ENCODE measurements around the gene CD55.

The CD55 gene

GRCh38 chr1:207291723-207292122, 29.8 kb upstream of the CD55 start:
- DNase-seq (ENCODE audit: extremely low read depth, low read depth), result no peak
- TF ChIP-seq, protein P1, sequence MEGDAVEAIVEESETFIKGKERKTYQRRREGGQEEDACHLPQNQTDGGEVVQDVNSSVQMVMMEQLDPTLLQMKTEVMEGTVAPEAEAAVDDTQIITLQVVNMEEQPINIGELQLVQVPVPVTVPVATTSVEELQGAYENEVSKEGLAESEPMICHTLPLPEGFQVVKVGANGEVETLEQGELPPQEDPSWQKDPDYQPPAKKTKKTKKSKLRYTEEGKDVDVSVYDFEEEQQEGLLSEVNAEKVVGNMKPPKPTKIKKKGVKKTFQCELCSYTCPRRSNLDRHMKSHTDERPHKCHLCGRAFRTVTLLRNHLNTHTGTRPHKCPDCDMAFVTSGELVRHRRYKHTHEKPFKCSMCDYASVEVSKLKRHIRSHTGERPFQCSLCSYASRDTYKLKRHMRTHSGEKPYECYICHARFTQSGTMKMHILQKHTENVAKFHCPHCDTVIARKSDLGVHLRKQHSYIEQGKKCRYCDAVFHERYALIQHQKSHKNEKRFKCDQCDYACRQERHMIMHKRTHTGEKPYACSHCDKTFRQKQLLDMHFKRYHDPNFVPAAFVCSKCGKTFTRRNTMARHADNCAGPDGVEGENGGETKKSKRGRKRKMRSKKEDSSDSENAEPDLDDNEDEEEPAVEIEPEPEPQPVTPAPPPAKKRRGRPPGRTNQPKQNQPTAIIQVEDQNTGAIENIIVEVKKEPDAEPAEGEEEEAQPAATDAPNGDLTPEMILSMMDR (IDR thresholded peaks at IDR 0.05; ENCODE audit: low read depth, low read length), result no peak

GRCh38 chr1:207298186-207298585, 23.3 kb upstream of the CD55 start:
- TF ChIP-seq, protein P1 (IDR thresholded peaks at IDR 0.05; ENCODE audit: low read depth, low read length), result no peak

GRCh38 chr1:207298636-207299398, 22.7 kb upstream of the CD55 start:
- TF ChIP-seq, protein P1 (IDR thresholded peaks at IDR 0.05; ENCODE audit: low read depth, low read length), result no peak
- no peak for DNase-seq (ENCODE audit: extremely low read depth, low read depth)

More at GRCh38 chr1:207298186-207298585, 23.3 kb upstream of the CD55 start:
- no peak for DNase-seq (ENCODE audit: extremely low read depth, low read depth)

DNA sequence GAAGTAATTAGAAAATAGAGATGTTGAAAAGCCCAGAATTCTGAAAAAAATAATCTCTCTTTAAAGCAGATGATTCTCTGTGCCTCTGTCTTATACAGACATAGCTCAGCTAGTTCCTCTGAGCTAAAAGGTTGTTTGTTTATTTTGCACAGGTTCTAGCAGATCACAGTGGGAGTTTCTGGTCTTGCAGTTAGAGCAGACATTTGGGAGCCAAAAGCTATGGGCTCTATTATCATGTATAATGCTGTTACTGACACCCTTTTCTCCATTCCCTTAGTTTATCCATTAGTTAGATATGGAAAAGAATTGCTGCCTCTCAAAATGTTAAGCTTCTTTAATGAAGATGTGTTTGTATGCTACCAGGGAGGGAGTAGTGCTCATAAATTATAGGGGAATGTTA, 20.5 kb upstream of the CD55 start:
- TF ChIP-seq, protein P1 (IDR thresholded peaks at IDR 0.05; ENCODE audit: low read depth, low read length), result no peak
- DNase-seq (ENCODE audit: extremely low read depth, low read depth), result no peak

GRCh38 chr1:207302618-207303393, 18.7 kb upstream of the CD55 start:
- DNase-seq (ENCODE audit: extremely low read depth, low read depth), result no peak
- TF ChIP-seq, protein P1 (IDR thresholded peaks at IDR 0.05; ENCODE audit: low read depth, low read length), result no peak

DNA sequence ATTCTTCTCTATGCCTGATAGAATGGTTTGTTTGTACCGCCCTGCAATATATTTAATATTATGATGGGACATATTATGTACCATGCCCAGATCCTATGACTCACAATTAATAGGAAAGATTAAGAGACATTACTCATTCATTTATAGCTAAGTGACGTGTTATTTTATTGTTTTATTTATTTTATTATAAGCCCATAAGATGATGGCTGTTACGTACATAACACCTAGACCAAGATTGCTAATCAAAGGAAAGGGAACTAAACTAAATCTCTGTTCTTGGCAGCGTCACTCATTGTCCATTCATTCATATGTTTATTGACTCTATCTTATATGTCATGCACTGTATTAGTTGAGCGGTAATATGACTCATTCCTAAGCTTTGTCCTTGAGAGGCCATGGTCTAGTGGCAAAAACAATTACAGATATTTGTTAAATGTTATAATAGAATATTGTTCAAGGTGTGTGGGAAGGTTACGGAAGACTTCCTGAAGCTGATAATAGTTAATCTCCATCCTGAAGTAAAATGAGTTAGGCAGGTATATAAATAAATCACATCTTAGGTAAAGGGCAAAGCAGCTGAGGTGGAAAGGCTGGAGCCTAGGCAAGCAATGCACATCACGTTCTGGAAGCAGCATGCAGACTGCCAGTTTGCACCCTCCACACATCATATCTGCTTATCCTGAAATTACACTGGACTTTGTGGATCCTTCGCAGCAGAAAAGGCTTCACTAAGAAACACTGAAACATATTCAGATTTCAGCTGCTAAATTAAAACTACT, 16.6 kb upstream of the CD55 start:
- TF ChIP-seq, protein P1 (IDR thresholded peaks at IDR 0.05; ENCODE audit: low read depth, low read length), result no peak
- no peak for DNase-seq (ENCODE audit: extremely low read depth, low read depth)

Data from AG09319 (cell line).